ENCODE measurements around the gene PBX3.

GRCh38 chr9:125829743-125830142, 82.6 kb downstream of the PBX3 start:
- TF ChIP-seq, protein P1, sequence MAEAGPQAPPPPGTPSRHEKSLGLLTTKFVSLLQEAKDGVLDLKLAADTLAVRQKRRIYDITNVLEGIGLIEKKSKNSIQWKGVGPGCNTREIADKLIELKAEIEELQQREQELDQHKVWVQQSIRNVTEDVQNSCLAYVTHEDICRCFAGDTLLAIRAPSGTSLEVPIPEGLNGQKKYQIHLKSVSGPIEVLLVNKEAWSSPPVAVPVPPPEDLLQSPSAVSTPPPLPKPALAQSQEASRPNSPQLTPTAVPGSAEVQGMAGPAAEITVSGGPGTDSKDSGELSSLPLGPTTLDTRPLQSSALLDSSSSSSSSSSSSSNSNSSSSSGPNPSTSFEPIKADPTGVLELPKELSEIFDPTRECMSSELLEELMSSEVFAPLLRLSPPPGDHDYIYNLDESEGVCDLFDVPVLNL (CRISPR knock-in tag; IDR thresholded peaks at IDR 0.05; ENCODE audit: low read depth) = no peak
- TF ChIP-seq BRCA1 (IDR thresholded peaks at IDR 0.05) (no peak), BRCA1 (CRISPR knock-in tag; IDR thresholded peaks at IDR 0.05) (no peak), ZNF311 (CRISPR knock-in tag; IDR thresholded peaks at IDR 0.05) (no peak), LARP7 (IDR thresholded peaks at IDR 0.05) (no peak), ZNF253 (CRISPR knock-in tag; conservative IDR thresholded peaks at IDR 0.05) (no peak), CHD4 (IDR thresholded peaks at IDR 0.05; ENCODE audit: insufficient read depth, insufficient replicate concordance, low read depth, low read length, poor library complexity, severe bottlenecking) (no peak)
